GM12873 (cell line): Measurements from ENCODE around the gene TPSB2.
"Not testable (repeated sequence)": the region's sequence is repeated elsewhere in the genome, so short reads cannot be mapped to it uniquely, and the experiment has no call there.

Experiments used
- CTCF ChIP-seq: IDR thresholded peaks from 2 replicates; pipeline ENCODE4 v1.5.1; 2012; ENCODE audit warnings: low read depth, mild to moderate bottlenecking, moderate library complexity, low read length, control low read depth; ENCODE audit not compliant: insufficient read depth; ENCODE audit errors: missing control alignments

TPSB2 gene

GRCh38 chr16:1244881-1245280 is 14.9 kb upstream of the TPSB2 start:
- TF ChIP-seq CTCF, result no peak

- TF ChIP-seq CTCF, result not testable (repeated sequence)
Measured at GRCh38 chr16:1240436-1240835, 10.5 kb upstream of the TPSB2 start, which contains the start of gene TPSAB1. TPSAB1 (plus strand) TSS chr16:1240705; CDS start chr16:1240939, 234 bp downstream.

GRCh38 chr16:1237990-1238389 is 8.0 kb upstream of the TPSB2 start:
- TF ChIP-seq CTCF, result no peak

GRCh38 chr16:1225051-1225451 is 4.9 kb downstream of the TPSB2 start, which contains the start of gene TPSG1:
TPSG1 (minus strand) TSS chr16:1225268; CDS start chr16:1225252, 16 bp downstream.
- TF ChIP-seq CTCF, result no peak

DNA sequence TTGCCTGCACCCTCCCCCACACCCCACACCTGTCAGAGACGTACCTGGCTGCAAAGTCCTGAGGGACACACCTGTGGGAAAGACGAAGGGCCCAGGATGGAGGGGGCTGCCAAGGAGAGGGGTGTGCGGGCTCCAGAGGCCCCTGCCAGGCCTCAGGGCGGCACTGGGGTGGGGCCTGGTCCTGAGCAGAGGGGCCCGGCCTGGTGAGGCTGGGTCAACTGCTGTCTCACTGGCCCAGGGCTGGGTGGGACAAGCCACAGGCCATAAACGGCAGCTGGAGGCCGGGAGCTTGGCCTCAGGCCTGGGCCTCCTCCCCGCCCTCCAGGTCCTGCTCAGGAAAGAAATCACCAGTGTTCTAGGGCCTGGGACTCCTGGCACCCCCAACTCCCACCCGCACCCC is 5.4 kb downstream of the TPSB2 start:
- TF ChIP-seq CTCF, result no peak

DNA sequence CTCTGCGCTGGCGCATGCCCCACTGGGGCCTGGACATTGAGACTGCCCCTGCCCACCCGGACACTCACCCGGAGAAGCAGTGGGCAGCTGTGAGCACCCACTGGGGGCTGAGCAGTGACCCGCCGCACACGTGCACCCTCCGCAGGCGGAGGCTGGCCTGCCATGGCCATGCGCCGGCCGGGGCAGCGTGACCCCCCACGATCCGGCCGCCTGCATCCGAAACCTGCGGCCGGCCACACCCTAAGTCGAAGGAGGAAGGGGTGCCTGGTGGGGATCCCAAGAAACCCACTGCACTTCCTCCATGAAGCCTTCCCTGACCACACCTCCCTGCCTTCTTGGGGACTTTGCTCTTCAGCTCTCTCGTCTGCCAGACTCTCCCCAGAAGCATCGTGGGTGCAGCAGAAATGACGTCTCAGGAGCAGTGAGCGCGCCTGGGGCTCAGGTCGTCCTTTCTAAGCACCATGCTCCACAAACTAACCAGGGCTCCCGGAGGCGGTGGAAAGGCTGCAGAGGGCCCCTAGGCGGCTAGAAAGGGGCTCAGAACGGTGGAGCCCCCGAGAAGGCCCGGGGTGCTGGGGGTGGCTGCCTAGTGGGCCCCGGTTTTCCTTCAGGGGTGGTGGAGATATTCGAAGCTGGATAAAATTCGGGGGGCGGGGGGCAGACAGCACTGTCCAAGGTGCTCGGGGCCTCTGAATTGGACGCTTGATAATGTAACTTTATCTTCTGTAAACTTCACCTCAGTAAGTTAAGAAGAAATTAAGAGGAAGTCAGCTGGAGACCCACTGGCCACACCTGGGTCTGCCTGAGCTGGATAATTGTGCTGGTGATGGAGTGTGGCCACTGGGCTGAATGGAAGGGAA is 6.4 kb downstream of the TPSB2 start:
- no peak for TF ChIP-seq CTCF

DNA sequence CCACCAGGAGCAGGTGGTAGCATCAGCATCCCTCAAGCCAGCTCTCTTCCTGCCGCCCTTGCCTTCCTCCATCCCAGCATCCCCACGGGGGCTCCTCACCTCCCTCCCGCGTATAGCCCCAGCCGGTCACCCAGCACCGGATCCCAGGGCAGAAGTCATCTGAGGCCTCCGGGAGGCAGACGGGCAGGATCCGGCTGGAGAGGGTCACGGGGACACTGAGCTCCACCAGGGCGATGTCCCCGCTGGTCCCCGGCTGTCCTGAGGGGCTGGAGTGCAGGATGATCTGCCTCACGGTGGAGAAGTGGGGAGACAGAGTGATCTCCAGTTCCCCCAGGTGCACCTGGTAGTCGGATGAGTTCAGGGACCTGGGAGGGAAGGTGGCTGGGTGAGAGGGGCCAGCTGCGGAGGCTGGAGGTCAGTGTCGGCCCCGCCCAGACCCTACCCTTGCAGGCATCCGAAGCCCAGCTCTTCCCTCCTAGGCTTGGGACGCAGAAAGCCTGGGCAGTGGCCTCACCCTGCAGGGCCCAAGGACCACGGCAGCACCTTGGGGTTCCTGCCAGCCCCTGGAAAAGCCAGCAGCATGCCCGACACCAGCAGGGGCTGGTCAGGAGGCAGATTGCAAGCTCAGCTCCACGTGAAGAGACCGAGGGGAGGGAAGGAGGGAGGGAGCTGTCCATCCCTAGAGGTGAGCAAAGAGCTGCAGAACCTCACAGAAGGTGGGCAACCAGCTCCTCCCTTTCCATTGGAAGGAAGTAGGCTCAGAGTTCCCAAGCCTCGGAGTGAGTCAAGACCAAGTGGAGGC is 7.2 kb downstream of the TPSB2 start:
- TF ChIP-seq CTCF, result no peak
